Ishikawa (cell line): ENCODE data around the gene NME3.

Experiments used
- CEBPB ChIP-seq: IDR thresholded peaks from 2 replicates; pipeline ENCODE4 v1.6.1; 2012
- EP300 ChIP-seq: IDR thresholded peaks from 2 replicates; pipeline ENCODE4 v1.6.1; 2012; ENCODE audit warnings: borderline replicate concordance
- MAX ChIP-seq: IDR thresholded peaks from 2 replicates; pipeline ENCODE4 v1.6.1; 2012
- NFIC ChIP-seq: IDR thresholded peaks from 2 replicates; pipeline ENCODE4 v1.6.1; 2012
- RAD21 ChIP-seq: IDR thresholded peaks from 2 replicates; pipeline ENCODE4 v1.6.1; 2012; ENCODE audit warnings: low read depth
- TCF12 ChIP-seq: IDR thresholded peaks from 2 replicates; pipeline ENCODE4 v1.6.1; 2012; ENCODE audit warnings: low read depth
- TEAD4 ChIP-seq: IDR thresholded peaks from 2 replicates; pipeline ENCODE4 v1.6.1; 2012
- YY1 ChIP-seq: IDR thresholded peaks from 2 replicates; pipeline ENCODE4 v1.6.1; 2012; ENCODE audit warnings: low read depth

GRCh38 chr16:1721372-1721771, 50.0 kb downstream of the NME3 start:
- TF ChIP-seq CEBPB: no peak
- no peak for TF ChIP-seq TCF12
- TF ChIP-seq NFIC: no peak
- no peak for TF ChIP-seq MAX
- TF ChIP-seq EP300: no peak
- TF ChIP-seq TEAD4: no peak
- no peak for TF ChIP-seq YY1
- TF ChIP-seq RAD21: no peak
